Measurements from ENCODE around the gene PLEKHG5.

Gene PLEKHG5

DNA sequence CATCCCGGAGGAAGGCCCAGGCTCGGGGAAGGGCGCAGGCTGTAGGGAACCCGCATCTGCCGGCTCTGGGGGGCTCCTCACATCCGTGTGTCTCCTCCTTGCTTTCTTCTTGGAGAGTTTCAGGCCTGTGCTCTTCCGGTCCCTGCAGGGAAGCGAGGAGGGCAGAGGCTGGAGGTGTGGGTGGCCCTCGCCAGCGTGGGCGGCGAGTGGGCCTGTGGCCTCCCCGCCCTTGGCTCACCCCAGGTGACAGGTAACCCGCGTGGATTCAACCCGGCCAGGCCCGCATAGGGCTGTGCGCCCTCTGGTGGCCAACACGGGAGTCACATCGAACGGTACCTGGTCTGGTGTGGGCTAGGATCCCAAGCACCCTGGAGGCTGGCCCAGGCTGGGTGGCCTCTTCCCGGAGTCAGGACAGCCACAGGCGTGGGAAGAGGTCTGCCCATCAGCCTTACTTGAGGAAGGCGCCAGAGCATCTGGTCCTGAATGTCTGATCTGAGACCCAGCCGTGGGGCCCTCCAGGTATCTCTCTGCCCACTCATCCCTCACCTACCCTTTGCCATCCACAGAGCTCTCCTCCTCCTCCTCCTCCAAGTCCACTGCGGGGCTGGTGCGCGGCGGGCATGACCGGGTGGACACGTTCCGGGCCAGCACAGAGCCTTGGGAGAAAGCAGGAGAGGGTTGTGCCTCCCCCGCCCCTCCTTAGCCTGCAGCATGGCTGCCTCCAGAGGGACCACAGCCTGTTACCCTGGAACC, 15.9 kb downstream of the PLEKHG5 start:
- no peak for DNase-seq

DNA sequence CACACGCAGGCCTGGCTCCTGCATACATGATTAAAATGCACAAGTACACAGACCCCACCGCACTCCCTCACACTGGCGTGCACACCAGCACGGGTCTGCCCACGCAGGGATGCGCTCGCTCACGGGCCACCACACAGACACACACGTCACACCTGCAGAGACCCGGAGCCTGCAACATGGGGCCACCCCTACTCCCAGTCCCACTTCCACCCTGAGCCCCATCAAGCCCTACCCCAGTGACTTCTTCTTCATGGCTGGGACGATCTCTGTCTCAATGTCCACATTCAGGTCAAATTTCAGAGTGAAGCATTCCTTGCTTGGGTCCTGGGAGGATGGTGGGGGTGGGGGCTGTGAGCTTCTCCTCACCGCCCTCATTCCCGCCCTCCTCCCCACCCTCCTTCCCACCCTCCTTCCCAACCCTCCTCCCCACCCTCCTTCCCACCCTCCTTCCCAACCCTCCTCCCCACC, 16.6 kb downstream of the PLEKHG5 start:
- no peak for DNase-seq

DNA sequence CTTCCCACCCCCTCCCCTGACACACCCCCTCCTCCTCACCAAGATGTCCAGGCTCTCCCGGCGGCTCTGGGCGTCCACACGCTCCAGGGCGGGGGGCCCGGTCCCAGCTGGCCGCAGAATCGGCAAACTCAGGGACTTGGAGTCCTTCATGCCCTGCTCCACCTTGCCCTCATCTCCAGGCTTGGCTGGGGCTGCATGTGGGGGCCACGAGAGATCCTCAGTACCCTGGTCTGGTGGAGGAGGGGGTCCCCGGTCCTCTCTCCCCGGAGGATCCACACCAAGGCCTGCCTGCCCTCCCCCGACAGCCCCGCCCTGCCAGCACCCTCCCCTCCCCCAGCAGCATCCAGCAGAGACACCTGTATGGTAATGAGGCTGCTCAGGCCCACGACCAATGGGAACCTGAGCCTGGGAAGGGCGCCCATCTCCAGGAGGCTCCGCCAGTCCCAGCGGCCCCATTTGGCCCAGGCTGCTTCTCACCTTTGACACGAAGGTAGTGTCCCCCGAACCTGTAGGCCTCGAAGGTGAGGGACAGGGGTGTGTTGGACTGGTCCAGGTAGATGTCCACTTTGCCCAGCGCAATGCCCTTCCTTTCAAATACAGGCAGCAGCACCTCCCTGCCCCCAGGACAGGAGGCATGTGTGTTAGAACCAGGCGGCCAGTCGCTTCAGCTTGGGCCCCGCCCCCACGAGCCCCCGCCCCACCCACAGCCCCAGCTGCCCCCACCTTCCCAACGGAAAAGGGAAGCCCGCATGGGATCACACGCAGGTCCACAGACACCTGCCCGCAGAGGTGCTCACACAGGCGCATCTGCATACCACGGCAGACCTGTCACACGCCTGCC, 17.3 kb downstream of the PLEKHG5 start:
- peak; percentile 53 for DNase-seq

DNA sequence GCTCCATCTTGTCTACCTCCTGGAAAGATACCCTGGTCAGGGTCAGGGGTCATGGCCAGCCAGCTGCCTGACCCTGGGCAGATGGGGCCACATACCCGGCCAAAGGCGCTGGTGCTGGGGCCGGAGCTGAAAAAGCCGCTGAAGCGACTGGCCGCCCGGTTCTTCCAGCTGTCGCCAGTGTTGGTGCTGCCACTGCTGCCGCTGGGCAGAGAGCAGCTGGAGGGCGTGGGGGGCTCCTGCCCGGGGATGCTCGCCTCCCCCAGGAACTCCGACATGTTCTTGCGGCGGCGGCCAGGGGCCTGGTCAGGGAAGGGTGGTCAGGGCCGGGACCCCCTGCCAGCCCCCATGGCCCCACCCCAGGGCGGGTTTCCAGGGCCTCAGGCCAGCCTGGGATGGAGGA, 18.3 kb downstream of the PLEKHG5 start:
- DNase-seq, result no peak

DNA sequence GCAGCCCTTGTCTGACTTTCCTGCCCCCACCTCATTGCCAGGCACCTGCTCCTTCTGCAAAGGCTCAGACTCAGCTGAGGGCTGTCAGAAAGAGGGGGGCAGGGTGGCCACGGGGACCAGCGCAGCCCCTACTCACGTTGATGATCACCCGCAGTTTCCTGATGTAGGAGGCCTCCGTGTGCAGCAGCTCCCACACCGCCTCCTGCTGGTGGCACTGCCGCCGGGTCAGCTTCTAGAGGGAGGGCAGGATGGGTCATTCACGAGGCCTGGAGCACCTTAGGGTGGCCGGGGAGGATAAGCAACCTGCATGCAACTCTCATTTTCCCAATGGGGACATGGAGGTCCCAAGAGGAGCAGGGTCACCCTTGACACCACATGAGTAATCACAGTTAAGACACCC, 19.1 kb downstream of the PLEKHG5 start:
- no peak for DNase-seq

DNA sequence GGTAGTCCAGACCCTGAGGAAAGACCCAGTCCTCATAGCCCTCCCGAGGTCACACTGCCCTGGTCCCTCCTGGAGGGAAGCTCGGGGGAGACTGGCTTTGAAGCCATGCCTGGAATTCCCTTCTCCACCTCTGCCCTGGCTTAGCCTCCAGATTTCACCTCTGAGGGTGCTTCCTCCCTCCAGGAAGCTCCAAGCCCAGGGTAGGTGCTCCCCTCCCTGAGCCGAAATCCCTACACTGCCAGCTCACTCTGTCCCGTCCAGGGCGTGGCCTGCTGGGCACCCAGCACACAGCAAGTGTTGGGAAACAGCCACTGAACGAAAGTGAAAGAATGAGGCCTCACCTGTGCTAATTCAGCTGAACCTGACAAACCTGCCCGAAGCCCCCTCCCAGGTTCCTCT, 19.5 kb downstream of the PLEKHG5 start:
- no peak for DNase-seq

DNA sequence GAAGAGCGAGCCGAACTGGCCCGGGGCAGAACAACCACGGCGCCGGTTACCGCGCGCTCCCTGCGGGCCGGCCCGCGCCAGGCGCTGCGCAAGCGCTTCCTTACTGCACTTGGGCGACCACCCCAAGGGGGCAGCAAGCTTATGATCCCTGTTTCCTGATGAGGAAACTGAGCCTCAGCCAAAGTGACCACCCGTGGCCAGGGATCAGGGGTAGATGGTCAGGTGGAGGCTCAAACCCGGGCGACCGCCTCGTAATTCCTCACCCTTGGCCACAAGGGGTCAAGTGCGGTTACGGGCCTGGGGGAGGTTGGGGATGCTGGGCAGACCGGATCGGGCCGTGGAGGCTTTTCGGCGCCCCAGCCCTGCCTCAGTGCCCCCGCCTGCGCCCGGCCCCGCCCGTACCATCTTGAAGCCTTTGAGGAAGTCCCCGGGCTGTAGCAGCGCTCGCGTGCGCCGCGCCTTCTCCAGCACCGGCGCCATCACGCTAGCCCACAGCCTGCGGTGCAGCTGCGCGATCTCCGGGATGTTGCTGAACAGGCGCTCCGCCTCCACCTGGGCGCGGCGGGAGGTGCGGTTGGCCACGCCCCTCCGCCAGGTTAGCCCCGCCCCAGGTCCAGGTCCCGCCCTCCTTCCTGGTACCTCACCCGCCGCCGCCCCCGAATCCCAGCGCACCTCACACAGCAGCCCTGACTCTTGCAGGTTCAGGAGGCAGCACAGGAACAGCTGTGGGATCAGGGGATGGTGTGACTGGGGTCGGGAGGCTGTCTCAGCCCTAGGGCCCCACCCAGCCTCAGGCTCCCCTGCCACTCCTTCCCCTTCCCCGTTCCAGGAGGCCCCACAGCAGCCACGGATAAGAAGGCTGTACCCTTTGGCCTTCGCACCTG, 20.1 kb downstream of the PLEKHG5 start:
- DNase-seq, result no peak

DNA sequence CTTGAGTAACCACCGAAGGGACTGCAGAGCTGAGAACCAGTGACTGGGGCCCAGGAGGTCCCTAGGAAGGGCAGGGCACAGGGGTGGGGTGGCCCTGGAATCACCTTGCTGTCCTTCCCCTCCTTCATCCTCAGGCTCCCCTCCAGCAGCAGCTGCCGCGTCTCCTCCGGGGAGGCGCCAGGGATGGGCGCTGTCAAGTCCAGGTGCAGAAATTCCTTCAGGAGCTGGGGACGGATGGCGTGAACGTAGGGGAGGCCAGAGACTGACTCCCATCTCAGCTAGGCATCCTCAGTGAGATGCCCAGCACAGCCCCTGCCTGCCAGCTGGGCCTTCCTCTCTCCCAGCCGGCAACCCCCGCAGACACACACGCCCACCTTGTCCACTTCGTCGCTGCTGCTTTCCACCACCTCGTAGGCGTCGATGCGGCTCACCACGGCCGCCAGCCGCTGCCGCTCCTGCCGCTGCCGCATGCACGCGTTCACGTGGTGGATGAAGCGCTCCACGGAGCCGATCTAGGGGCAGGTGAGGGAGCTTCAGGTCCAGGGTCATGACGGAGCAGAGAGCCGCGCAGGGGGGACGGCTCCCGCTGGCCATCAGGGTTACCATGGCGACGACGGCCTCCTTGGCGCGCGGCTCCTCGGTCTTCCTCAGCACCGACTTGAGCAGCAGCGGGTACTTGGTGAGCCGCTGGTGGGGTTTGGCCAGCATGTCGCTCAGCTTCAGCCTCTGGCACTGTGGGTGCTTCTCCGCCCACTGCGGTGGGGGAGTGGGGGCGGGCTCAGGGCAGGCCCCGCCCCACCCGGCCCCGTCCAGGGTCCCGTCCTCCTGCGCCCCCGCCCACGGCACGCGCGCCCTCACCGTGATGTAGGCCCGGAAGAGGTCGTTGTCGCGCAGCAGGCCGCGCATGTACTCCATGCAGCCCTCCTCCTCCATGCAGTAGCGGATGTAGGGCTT, 21.1 kb downstream of the PLEKHG5 start:
- DNase-seq, result no peak

DNA sequence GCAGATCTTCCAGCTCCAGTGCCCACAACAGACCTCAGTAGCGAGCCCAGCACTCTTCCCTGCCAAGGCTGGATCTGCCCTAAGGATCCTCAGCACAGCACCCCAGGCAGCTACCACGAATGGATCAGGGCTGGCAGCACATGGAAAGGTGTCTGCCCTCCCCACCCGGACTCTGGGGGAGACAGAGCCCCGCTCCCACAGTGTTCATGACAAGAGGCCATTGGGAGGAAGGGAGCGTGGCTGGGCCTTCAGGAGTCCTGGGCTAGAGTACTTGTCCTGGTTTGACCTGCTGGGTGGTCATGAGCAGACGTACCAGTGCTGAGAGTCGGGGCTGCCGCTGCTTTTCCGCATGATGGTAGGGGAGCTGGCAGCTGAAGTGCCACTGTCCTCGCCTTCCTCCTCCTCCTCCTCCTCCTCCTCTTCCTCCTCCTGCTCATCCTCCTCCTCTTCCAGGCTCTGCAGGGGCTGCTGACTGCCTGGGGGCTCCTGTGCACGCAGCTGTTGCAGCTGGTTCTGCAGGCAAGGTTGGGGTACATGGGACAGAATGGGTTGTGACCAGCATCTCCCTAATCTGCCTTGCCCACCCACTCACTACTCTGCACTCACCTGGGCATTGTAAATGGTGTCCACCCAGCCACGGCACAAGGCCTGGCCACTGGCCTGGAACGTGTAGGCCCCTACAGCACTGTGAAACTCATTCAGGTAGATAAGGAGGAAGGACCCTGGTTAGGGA, 22.6 kb downstream of the PLEKHG5 start:
- no peak for DNase-seq

DNA sequence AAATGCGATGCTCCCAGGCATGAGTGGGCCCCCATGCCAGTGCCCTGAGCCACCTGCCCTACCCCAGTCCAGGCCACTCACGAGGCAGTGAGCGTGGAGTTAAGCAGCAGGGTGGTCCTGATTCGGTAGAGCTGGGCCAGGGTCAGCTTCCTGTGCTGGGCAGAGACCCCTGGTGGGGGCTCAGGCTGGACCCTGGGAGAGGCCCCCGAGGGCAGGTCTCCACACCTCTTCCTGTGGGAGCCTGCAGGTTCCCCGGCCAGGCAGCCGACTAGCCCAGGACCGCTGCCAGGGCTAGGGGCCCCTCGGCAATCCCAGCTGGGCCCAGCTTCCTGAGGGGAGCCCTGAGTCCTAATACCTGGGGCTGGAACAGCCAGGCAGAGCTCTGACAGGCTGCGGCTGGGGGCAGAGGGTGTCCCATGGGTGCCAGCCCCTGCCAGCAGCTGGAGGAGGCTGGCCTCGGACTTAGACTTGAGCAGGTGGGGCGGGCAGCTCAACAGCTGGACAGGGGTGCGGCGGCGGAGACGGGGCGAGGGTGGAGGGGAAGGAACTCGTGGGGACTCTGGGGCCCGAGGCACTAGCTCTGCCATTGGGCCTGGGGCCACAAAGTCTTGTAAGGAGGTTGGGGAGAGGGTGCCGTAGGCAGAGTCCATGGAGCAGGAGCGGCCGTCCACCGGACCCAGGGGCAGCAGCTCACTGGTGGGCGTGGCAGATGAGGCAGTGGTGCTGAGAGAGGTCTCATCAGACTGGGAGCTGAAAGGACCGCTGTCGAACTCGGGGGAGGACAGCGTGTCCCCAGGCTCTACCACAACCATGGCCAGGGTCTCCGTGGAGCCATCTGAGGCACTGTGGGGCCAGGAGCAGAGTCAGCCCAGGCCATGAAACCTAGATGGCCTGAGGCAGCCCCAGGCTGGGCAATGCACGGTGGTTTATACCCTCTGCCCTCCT, 23.5 kb downstream of the PLEKHG5 start:
- DNase-seq, result no peak

DNA sequence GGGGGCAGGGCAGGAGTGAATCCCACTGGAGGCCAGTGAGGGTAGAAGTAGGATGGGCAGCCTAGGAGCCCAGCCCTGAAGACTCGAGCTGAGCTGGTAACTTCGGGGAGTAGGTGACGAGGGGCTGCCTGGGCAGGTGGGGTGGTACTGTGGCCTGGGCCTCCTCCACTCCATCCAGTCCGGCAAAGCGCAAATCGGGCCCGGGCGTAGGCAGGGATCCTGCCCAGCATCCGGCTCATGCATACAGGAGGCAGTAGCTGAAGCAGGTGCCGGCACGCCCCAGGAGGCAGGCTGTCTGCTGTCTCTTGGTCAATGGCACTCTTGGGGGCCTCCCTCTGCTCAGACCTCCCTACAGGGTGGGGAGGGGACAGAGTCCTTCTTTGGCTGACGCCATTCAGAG, 24.2 kb downstream of the PLEKHG5 start:
- no peak for DNase-seq

DNA sequence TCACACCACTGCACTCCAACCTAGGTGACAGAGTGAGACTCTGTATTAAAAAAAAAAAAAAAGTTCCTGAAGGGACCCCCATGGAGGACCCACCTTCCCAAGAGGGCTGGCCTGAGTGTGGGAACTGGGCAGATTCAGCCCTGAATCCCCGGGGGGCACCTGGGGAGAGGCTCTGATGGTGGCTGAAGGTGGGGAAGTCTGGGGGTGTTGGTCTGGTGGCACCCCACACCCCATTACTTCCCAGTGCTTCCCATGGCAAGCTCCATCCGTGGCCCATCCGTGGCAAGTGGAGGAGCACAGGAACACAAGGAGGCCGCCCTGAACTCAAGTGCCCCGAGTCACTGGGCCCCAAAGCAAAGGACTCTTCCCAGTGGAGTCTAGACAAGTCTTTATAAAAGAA, 24.7 kb downstream of the PLEKHG5 start:
- no peak for DNase-seq

DNA sequence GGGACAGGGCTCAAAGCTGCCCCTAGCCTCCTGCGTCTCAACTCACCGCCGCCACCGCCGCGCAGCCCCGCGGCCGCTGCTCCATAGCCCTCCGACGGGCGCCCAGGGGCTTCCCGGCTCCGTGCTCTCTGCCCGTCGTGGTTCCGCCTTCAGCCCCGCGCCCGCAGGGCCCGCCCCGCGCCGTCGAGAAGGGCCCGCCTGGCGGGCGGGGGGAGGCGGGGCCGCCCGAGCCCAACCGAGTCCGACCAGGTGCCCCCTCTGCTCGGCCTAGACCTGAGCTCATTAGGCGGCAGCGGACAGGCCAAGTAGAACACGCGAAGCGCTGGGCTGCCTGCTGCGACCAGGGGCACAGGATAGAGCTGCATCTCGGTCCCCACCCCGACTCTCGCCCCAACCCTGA, 25.4 kb downstream of the PLEKHG5 start, which contains the start of gene TNFRSF25:
TNFRSF25 (minus strand) TSS at position 151 of the 400 bp plus-strand sequence; CDS start at position 85, 66 bp downstream.
- no peak for DNase-seq

DNA sequence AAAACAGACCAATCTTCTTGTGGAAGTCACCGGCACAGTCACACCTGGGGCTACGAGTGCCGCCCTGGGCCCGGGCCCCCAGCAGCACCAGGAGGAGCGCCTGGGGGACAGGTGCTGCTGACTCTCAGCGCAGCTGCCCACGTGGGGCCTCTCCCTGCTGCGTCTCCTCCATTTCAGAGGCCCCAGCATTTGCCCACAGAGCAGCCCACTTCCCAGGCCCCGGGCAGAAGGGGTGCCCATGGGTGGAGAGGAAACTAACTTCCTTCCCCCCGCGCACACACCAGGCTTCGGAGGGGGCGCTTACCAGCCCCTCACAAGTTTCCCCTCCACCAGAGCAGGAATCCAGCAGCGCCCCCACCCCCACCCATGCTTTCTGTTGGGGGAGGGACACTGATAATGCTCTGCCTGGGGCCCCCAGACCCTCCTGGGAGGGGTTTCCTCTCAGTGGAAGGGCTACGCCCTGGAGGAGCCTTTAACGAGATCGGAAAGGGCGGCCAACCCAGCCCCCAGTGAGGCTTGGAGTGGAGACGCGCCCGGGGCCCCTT, 25.9 kb downstream of the PLEKHG5 start:
- DNase-seq, result no peak

DNA sequence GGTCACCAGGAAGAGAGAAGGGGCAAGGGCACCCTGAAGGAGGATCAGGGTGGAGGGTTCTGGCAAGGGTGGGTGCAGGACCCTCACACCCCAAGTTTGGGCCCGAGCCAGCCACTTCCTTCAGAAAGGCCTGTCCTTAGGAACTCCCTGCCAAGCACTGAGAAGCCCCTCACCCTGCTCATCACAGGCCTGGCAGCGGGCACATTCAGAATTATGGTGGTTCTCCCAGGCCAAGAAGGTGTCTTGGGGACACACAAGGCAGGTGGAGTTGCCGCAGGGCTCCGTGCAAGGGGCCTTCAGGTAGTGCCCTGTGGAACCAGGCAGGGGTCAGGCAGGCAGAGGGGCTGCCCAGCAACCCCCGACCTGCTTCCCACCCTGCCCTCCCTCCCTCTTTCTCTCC, 26.6 kb downstream of the PLEKHG5 start:
- DNase-seq, result no peak

DNA sequence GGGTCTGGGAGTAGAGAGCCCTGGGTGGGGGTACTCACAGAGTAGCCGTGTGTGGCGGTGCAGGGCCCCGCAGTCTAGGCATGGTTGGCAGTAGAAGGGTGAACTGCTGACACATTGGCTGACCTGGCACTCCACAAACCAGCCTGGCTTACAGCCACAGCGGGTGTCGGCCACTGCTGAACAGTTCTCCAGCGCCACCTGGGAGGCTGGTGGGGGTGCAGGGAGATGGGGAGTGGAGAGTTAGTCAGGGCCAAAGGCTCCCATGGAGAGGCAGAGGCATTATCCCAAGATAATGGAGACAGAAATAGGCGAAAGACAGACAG, 27.0 kb downstream of the PLEKHG5 start:
- DNase-seq, result no peak

DNA sequence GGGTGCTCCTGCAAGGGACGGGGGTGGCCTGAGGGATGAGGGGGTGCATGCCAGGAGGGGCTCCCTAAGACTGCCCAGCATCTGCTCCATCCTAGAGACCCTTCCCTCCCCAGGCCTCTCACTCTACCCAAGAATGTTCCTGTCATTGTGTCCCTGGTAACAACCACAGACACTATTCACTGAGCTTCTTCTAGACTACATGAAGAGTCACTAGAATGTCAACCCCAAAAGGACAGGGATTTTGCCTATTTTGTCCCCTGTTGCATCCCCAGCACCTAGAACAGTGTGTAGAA, 28.4 kb downstream of the PLEKHG5 start:
- DNase-seq, result no peak

DNA sequence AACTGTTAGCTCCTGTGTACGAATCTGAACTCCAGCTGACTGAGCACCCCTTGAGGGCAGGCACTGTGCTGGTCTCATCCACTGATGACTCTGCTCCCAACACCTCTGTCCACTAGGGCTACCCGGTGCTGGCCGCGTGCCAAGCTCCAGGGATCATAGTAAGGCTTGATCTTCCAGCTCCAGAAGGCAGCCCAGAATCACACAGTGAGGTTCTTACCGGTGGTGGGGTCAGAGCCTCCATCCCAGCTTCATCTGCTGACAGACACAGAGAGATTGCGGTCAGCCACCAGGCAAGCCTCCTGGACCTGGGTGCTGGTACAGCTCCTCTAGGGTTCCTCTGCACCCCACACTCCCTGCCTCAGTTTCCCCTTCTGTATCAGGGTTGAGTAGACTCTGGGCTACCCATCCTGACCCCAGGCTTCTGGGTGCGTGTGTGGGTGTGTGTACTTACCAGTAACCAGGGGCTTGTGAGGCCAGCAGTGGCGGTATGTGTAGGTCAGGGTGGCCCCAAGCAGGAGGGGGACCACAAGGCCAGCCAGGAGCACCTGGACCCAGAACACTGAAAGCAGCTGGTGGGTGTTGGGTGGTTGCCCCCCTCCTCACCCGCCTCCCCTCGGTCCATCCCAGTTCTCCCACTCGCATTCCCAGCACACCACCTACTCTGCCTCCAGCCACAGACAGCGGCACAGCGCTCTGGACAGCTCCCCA, 28.9 kb downstream of the PLEKHG5 start:
- no peak for DNase-seq

All from NCI-H2081 treated with DMSO at 0.1 percent for 48 hours (cell line).